Measurements from ENCODE around the gene PNMA6F.
"Not testable (repeated sequence)": the region's sequence is repeated elsewhere in the genome, so short reads cannot be mapped to it uniquely, and the experiment has no call there.

Gene PNMA6F

DNA sequence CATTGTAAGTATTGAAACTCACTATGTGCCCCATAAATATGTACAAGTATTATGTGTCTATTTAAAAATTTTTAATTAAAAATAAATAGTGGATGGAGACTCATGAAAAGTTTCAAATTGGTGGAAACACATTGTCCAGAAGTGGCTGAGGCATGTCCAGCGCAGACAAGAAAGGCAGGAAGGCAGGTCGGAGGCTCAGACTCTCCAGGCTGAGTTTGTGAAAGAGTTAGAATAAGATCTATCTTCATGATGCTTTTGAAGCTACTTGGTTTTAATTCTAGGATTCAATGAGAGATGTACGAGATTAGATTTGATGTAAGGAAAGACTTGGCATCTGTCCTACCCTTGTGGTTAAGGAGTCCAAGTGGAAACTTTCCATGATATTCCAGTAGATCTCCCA, 19.8 kb downstream of the PNMA6F start:
- DNase-seq: no peak

- no peak for DNase-seq
Measured at GRCh38 chrX:153299855-153300254, 21.7 kb downstream of the PNMA6F start.

DNA sequence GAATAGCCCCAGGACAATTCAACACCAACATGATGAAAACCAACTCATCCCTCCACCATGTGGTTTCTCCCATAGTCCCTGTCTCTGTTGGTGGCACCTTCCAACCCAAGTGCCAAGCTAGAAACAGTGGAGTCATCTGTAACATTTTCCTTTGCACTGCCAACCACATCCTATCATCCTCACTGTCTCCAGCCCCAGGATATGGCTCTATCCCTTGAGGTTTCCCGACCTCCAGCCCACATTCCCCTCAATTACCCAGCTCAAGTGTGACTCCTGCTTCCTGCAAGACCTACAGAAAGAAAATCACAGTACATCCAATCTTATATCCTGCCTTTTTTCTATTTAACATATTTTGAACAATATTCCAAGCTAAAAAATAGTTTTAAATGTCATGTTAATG, 24.2 kb downstream of the PNMA6F start:
- no peak for DNase-seq

- DNase-seq: not testable (repeated sequence)
Measured at GRCh38 chrX:153293485-153294071, 28.0 kb downstream of the PNMA6F start.

DNA sequence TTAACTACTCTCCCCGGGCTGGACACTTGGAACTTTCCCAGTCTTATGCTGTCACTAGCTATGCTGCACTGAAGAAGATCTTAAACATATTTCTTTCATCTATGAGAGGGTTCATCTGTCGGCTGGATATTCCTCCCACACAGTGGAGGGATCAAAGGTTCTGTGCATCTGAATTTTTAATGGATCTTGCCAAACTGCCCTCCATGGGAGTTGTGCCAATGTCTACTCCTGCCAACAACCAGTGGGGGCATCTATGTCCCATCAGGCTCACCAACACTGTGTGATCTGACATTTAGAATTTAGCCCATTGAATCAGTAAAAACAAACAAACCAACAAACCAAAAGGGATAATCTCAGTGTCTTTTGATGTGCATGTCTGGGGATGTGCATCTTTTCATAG, 32.8 kb downstream of the PNMA6F start:
- not testable (repeated sequence) for DNase-seq

DNA sequence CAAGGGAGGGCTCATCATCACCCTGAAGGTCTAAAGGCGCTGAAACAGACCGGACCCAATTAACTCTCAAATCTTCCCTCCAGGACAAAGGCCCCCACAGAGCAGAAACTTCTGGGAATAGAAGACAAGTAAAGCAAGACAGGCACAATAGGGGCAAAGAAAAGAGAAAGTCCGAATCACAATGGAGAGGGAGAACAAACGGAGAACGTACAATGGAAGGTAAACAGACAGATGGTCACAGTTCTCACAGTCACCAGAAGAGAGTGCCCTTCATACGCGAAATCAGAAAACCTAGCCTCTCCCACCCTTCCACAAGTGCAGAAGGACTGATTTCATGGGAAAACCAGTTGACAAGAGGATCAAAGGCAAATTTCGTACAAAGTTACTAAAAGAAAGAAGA, 35.9 kb downstream of the PNMA6F start:
- DNase-seq: not testable (repeated sequence)

GRCh38 chrX:153283982-153284381, 37.6 kb downstream of the PNMA6F start:
- DNase-seq: not testable (repeated sequence)

GRCh38 chrX:153281784-153282183, 39.8 kb downstream of the PNMA6F start:
- DNase-seq: not testable (repeated sequence)

DNA sequence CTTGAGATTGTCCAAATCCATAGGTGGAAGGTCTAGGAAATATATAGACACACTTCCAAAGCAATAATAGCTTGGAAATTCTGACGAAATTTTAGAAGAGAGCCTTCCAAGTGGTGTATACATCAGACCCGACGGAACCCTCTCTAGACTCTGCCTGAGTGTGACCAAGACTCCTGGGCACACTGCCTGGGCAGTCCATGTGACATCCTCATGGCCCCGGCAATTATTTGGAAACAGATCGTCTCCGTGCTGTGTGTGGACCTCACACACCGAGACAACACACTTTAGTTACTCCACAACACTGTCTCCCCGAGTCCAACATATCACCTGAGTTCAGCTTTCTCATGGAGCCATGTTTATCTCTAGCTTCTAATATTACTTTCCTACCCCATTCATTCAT, 42.3 kb downstream of the PNMA6F start:
- not testable (repeated sequence) for DNase-seq

DNA sequence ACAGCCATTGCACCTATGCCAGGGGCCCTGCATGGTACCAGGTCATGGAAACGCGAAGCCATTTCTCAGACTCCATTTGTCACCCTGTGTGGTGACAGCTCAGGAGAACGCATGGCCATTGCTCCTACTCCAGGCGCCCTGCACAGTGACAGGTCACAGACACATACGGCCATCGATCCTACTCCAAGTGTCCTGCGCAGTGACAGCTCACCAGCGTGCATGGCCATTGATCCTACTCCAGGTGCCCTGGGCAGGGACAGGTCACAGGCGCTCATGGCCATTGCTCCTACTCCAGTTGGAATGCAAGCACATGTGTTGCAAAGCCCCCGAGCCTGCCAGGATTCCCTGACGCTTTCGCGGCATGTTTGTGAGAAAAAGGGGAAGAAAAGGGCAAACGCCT, 45.5 kb downstream of the PNMA6F start:
- not testable (repeated sequence) for DNase-seq

DNA sequence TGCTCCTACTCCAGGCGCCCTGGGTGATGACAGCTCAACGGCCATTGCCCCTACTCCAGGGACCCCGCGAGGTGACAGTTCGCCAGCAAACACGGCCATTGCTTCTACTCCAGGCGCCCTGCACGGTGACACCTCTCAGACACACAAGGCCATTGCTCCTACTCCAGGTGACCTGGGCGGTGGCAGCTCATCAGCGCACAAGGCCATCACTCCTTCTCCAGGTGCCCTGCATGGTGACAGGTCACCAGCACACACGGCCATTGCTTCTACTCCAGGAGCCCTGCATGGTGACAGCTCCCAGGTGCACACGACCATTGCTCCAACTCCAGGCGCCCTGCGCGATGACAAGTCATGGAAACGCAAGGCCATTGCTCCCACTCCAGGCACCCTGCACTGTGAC, 46.1 kb downstream of the PNMA6F start:
- not testable (repeated sequence) for DNase-seq

GRCh38 chrX:153272584-153272983, 49.0 kb downstream of the PNMA6F start:
- not testable (repeated sequence) for DNase-seq

DNA sequence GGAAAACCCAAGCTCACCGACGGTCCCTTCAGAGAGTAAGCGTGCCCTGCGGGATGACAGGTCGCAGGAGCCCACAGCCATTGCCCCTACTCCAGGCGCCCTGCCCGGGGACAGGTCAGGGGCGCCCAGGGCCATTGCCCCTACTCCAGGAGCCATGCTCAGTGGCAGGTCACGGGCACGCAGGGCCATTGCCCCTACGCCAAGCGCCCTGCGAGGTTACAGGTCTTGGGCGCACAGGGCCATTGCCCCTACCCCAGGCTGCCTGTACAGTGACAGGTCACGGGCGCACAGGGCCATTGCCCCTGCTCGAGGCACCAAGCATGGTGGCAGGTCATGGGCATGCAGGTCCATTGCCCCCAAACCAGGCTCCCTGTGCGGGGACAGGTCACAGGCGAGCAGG, 49.5 kb downstream of the PNMA6F start:
- not testable (repeated sequence) for DNase-seq

All from NCI-H446 (cell line).